Measurements from ENCODE around the gene PSD4. TPM values are rescaled to one million over a fixed set of nuclear protein-coding genes. Genes with fewer than 3 reads are reported as not detected.

Gene PSD4
- total and polyA plus RNA-seq, 2 of the 4 experiments (the other 2 are of a cell fraction), result 0.36 to 0.70 TPM

DNA sequence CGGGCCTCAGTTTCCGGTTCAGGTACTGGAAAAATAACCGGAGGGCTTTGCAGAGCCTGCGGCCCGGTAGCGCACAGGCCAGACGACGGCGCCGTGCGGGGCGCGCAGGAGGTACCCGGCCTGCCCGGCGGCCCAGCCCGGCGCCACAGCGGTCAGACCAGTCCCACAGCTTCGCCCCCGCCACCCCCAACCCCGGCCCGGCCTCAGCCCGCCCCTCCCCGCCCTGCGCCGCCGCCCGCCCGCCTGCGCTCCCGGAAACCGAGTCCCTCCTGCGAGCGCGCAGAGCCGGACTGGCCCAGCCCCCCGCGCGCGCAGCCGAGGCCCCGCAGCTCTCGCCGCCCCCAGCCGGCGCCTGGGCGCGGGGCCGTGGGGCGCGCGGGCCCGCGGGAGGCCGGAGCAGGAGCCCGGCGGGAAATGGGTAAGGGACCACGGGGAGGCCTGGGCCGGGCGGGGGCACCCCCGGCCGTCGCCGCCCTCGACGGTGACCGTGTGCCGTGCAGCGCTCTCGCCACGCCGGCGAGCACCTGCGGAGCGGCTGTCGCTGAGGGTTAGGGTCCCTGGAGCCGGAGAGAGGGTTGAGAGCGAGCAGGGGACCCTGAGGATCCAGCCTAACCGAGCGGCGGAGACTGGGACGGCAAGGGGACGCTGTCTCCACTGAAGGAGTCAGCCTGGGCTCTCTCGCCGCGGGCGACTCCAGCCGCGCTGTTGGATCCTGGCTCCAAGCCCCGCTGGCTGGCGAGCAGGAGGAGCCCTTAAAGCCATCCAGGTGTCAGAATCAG is 16.5 kb upstream of the PSD4 start:
- DNase-seq (no peak), ATAC-seq (ENCODE audit: low read depth) (peak; percentile 54)
- dilution Hi-C loops (cut with HindIII; ENCODE audit: low sequenced_read_pairs, unreplicated experiment), result no loop called here
- no peak overlapping the region for H2AK5ac ChIP-seq (ENCODE audit: low read depth, low read length)
- no peak overlapping the region for H3K14ac ChIP-seq (replicated peaks; ENCODE audit: low read depth, low read length)
- H3K18ac ChIP-seq (ENCODE audit: low read depth, low read length), result no peak overlapping the region
- no peaks in the 10 kb centered on the region; the same call in 1 of the 2 replicates for H3K4me1 ChIP-seq (ENCODE audit: control insufficient read depth, insufficient read depth, low read length)
- no peak overlapping the region for H2BK20ac ChIP-seq (ENCODE audit: low read depth, low read length)
- H3K36me3 ChIP-seq (ENCODE audit: control insufficient read depth, insufficient read depth, low read length), result no peaks in the 10 kb centered on the region
- in situ Hi-C loops (cut with MboI; ENCODE audit: low sequenced_read_pairs), result no loop called here
- H3K9me3 ChIP-seq (ENCODE audit: control insufficient read depth, insufficient read depth, low read length), result no peaks in the 10 kb centered on the region
- ChIA-PET CTCF (interaction anchor here (0.5 to 1.7 kb wide), 2 partner anchors 15 to 232 kb away, joined by 3 to 4 read pairs; no protein-coding TSS in a partner anchor), POLR2A (ENCODE audit: unreplicated experiment) (no interaction called here)
- H4K20me1 ChIP-seq (ENCODE audit: insufficient read depth, low read length), result no peaks in the 10 kb centered on the region
- H3K9me1 ChIP-seq (ENCODE audit: insufficient read depth, low read length), result no peaks in the 10 kb centered on the region
- no peak overlapping the region for H4K5ac ChIP-seq (ENCODE audit: low read depth, low read length)
- no peak overlapping the region for H3K4ac ChIP-seq (ENCODE audit: low read depth, low read length)
- H4K91ac ChIP-seq (ENCODE audit: insufficient read depth, low read depth, low read length), result no peak overlapping the region
- no peak overlapping the region for H3K23ac ChIP-seq (ENCODE audit: low read depth, low read length)
- H3K4me3 ChIP-seq (ENCODE audit: insufficient read depth, low read depth, low read length), result peak overlapping the region; percentile 16; the same call in 1 of the 2 replicates
- no peaks in the 10 kb centered on the region for H3K79me1 ChIP-seq (ENCODE audit: low read depth in 1 of 2, low read length in 2 of 2)
- no peak overlapping the region for H2AK9ac ChIP-seq (replicated peaks; ENCODE audit: low read depth, low read length, poor library complexity)
- TF ChIP-seq NFE2L2 (IDR thresholded peaks at IDR 0.05; ENCODE audit: low read depth, low read length), result no peak
- TF ChIP-seq, protein P1, sequence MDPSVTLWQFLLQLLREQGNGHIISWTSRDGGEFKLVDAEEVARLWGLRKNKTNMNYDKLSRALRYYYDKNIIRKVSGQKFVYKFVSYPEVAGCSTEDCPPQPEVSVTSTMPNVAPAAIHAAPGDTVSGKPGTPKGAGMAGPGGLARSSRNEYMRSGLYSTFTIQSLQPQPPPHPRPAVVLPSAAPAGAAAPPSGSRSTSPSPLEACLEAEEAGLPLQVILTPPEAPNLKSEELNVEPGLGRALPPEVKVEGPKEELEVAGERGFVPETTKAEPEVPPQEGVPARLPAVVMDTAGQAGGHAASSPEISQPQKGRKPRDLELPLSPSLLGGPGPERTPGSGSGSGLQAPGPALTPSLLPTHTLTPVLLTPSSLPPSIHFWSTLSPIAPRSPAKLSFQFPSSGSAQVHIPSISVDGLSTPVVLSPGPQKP (IDR thresholded peaks at IDR 0.05; ENCODE audit: borderline replicate concordance, low read depth, low read length), result no peak
- TF ChIP-seq MXI1 (IDR thresholded peaks at IDR 0.05; ENCODE audit: borderline replicate concordance, low read depth, low read length), result no peak
- no peak for TF ChIP-seq MAFK (IDR thresholded peaks at IDR 0.05; ENCODE audit: low read depth, low read length)
- TF ChIP-seq USF2 (IDR thresholded peaks at IDR 0.05; ENCODE audit: low read depth, low read length), result no peak
- TF ChIP-seq RFX5 (IDR thresholded peaks at IDR 0.05; ENCODE audit: low read depth, low read length), result no peak
- TF ChIP-seq FOS (IDR thresholded peaks at IDR 0.05; ENCODE audit: low read depth, low read length), result no peak
- no peak for TF ChIP-seq SMC3 (IDR thresholded peaks at IDR 0.05; ENCODE audit: low read depth, low read length)
- no peak for TF ChIP-seq CEBPB (IDR thresholded peaks at IDR 0.05; ENCODE audit: low read depth, low read length)
- TF ChIP-seq BHLHE40 (IDR thresholded peaks at IDR 0.05; ENCODE audit: low read depth, low read length), result no peak
- TF ChIP-seq CHD1 (IDR thresholded peaks at IDR 0.05; ENCODE audit: low read depth, low read length), result no peak
- intact Hi-C loops (cut with micrococcal nuclease), result no loop called here
- H2BK15ac ChIP-seq (ENCODE audit: low read depth, low read length), result no peak overlapping the region
- H3K27me3 ChIP-seq (ENCODE audit: control insufficient read depth, insufficient read depth, low read length), result peaks cover 23% of the 10 kb centered on the region
- no peak overlapping the region for H3K56ac ChIP-seq (ENCODE audit: extremely low read depth, insufficient read depth, low read length)
- no peak overlapping the region for H2BK120ac ChIP-seq (ENCODE audit: low read depth, low read length)
- no peak overlapping the region for H4K8ac ChIP-seq (ENCODE audit: low read depth in 2 of 2, low read length in 2 of 2)
- no peak overlapping the region for H3K27ac ChIP-seq (ENCODE audit: insufficient read depth, low read length)
- H2AFZ ChIP-seq (replicated peaks; ENCODE audit: low read length, poor library complexity), result peak overlapping the region; percentile 63
- 10% methylated on average over 25 of the region's 92 CpGs; no CpG with 5 or more reads in 1 of the 2 experiments for WGBS, 2 experiments (ENCODE audit: extremely low coverage in 2 of 2, insufficient read length in 1 of 2)
- no peak overlapping the region for H2BK5ac ChIP-seq (ENCODE audit: low read depth, low read length, poor library complexity, severe bottlenecking)
- no peak overlapping the region for H3K4me2 ChIP-seq (ENCODE audit: low read depth, low read length)
- BruUV-seq (replicated peaks), result no TSS peak
- H3K9ac ChIP-seq (ENCODE audit: low read depth, low read length), result no peak overlapping the region
